Upper lobe of left lung (tissue), 6 donors: ENCODE results near the gene DIPK1C. TPM values are rescaled to one million over a fixed set of nuclear protein-coding genes. Genes with fewer than 3 reads are reported as not detected.

Source experiments
- ATAC-seq, 2 donors: fragments of 200-7000 bp; cut with Tn5 transposase; one replicate each; pipeline ENCODE4 v1.9.1; 2022; ENCODE audit warnings: mild to moderate bottlenecking in 2 of 2, moderate library complexity in 2 of 2; ENCODE audit not compliant: low FRiP score in 2 of 2
- DNase-seq, 2 donors: peaks; one replicate each; pipeline ENCODE4 v3.0.0-alpha.2; 2019 to 2020
- H3K27ac ChIP-seq, 4 donors: fragments of 200-600 bp; sonication (generic); one replicate each; pipeline ENCODE4 v1.5.1; 2016 to 2019
- H3K27me3 ChIP-seq, 4 donors: fragments of 200-600 bp; sonication (generic); one replicate each; pipeline ENCODE4 v1.5.1; 2017 to 2019
- H3K36me3 ChIP-seq, 4 donors: fragments of 200-600 bp; sonication (generic); one replicate each; pipeline ENCODE4 v1.5.1; 2016 to 2019
- H3K4me1 ChIP-seq, 4 donors: fragments of 200-600 bp; sonication (generic); one replicate each; pipeline ENCODE4 v1.5.1; 2018 to 2019
- H3K4me3 ChIP-seq, 4 donors: fragments of 200-600 bp; sonication (generic); one replicate each; pipeline ENCODE4 v1.5.1; 2017 to 2019; ENCODE audit warnings: mild to moderate bottlenecking in 2 of 4, moderate library complexity in 1 of 4
- H3K9me3 ChIP-seq, 4 donors: fragments of 200-600 bp; sonication (generic); one replicate each; pipeline ENCODE4 v1.5.1; 2018 to 2019
- EP300 ChIP-seq, 4 donors: sonication (generic); formaldehyde crosslinking; IDR thresholded peaks; one replicate each; pipeline ENCODE4 v1.5.1; 2017; ENCODE audit warnings: antibody characterized with exemption in 4 of 4, control low read depth in 2 of 4
- POLR2A ChIP-seq, 4 donors: fragments of 450-650 bp; IDR thresholded peaks; one replicate each; pipeline ENCODE4 v1.5.1; 2016 to 2017; ENCODE audit warnings: antibody characterized with exemption in 4 of 4, mild to moderate bottlenecking in 2 of 4
- POLR2AphosphoS5 ChIP-seq, 2 donors: sonication (generic); formaldehyde crosslinking; IDR thresholded peaks; one replicate each; pipeline ENCODE4 v1.5.1; 2017; ENCODE audit warnings: antibody characterized with exemption in 2 of 2
- WGBS, 2 donors: methylation state at CpG; one replicate each; pipeline ENCODE4 v1.1.5; 2017 to 2018; 5-methylcytosine and 5-hydroxymethylcytosine counted together
- total RNA-seq, 6 donors: library from RNA; depleted of rRNA in 4 of 6; stranded (reverse); fragments of >200 nt in 4 of 6; gene quantifications; one replicate each; pipeline versions ENCODE4 v1.1.0 to v1.2.1, GENCODE V29; 2016 to 2021
- TF ChIP-seq, protein P1 (sequence below), 6 experiments: fragments of 450-650 bp in 4 of 6; fragments of 200-600 bp in 2 of 6; sonication (generic) in 2 of 6; IDR thresholded peaks; one replicate each; pipeline ENCODE4 v1.5.1; 2016 to 2019; ENCODE audit warnings: antibody characterized with exemption in 6 of 6
- donor health status: DM: no; HTN: no; CAD: no; lungs with moderate emphysema.
- donor health status: DM: no; HTN: yes; CAD: no; lungs with severe emphysema.

Gene DIPK1C
- total RNA-seq, 6 donors from 2014 or later = 0.13 to 0.89 TPM; not detected in 4

DNA sequence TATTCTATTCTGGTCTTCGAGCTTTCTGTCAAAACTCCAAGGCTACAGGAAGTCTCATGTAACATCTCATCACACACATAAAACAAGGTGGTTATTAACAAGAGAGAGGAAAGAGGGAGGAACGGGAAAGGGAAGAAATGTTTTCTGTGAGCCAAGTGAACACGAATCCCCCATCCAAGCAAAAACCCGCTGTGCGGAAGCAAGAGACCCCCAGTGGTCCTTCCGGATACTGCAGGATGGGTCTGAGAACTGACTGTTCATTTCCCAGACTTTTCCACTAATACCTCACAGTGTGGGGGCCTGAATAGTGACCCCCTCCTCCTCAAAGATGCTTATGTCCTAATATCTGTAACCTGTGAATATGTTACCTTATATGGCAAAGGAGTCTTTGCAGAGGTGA is 19.0 kb upstream of the DIPK1C start:
- no peak for DNase-seq
- no peak overlapping the region for H3K4me3 ChIP-seq
- no peaks in the 10 kb centered on the region for H3K27me3 ChIP-seq
- peak in 1 of 2 donors; percentile 48 for ATAC-seq
- no peaks in the 10 kb centered on the region for H3K9me3 ChIP-seq
- TF ChIP-seq POLR2AphosphoS5 (IDR thresholded peaks at IDR 0.05) = no peak
- TF ChIP-seq, protein P1, sequence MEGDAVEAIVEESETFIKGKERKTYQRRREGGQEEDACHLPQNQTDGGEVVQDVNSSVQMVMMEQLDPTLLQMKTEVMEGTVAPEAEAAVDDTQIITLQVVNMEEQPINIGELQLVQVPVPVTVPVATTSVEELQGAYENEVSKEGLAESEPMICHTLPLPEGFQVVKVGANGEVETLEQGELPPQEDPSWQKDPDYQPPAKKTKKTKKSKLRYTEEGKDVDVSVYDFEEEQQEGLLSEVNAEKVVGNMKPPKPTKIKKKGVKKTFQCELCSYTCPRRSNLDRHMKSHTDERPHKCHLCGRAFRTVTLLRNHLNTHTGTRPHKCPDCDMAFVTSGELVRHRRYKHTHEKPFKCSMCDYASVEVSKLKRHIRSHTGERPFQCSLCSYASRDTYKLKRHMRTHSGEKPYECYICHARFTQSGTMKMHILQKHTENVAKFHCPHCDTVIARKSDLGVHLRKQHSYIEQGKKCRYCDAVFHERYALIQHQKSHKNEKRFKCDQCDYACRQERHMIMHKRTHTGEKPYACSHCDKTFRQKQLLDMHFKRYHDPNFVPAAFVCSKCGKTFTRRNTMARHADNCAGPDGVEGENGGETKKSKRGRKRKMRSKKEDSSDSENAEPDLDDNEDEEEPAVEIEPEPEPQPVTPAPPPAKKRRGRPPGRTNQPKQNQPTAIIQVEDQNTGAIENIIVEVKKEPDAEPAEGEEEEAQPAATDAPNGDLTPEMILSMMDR (IDR thresholded peaks at IDR 0.05) = peak in 3 of 6 experiments; percentile 10 to 36 (median 17)
- H3K27ac ChIP-seq = no peak overlapping the region
- 28 to 36% methylated on average over 6 of the region's 6 CpGs for WGBS, 2 donors
- no peaks in the 10 kb centered on the region for H3K36me3 ChIP-seq
- H3K4me1 ChIP-seq = peaks cover 0 to 12% (median 2%) of the 10 kb centered on the region in 4 donors

DNA sequence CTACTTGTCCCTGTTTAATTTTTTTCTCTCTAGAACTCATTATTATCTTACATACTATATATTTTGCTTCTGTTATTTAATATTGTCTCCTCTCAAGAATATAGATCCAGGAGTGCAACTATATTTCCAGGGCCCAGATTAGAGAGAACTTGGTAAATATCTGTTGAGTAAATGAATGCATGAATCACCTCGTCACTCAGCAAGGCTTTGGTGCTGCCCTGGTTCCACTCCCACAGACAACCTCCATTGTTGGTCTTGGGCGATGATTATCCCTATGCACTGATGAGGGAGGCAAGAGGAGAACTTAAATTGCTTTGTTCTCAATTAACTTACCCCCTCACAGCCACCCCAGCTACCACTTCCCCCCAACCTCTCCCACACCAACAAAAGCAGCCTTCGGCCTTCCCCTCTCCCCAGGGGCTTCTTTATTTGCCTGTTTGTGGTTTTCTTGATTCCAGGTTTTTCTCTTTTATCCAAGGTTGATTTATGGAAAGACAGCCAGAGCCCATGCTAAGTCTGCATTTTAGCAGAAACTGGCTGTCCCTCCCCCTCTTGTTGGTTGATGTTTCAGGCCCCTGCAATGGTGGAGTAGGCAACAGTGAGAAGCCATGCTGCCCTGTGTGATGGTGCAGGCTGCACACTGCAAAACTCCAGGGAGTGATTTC is 17.0 kb upstream of the DIPK1C start:
- TF ChIP-seq POLR2AphosphoS5 (IDR thresholded peaks at IDR 0.05) = no peak
- TF ChIP-seq EP300 (IDR thresholded peaks at IDR 0.05) = no peak
- DNase-seq (no peak), ATAC-seq (no peak)
- Histone ChIP-seq H3K36me3 (no peaks in the 10 kb centered on the region), H3K27me3 (no peaks in the 10 kb centered on the region), H3K9me3 (peaks cover 0 to 6% (median 2%) of the 10 kb centered on the region in 4 donors), H3K4me3 (no peak overlapping the region), H3K27ac (no peak overlapping the region), H3K4me1 (peaks cover 0 to 1% (median 0%) of the 10 kb centered on the region in 4 donors)
- 91 to 93% methylated on average over 3 of the region's 3 CpGs for WGBS, 2 donors

- TF ChIP-seq, protein P1 (IDR thresholded peaks at IDR 0.05) = no peak
- TF ChIP-seq POLR2A (IDR thresholded peaks at IDR 0.05) (no peak), EP300 (IDR thresholded peaks at IDR 0.05) (no peak), POLR2AphosphoS5 (IDR thresholded peaks at IDR 0.05) (no peak)
- peaks cover 0 to 6% (median 2%) of the 10 kb centered on the region in 4 donors for H3K9me3 ChIP-seq
- DNase-seq (no peak), ATAC-seq (no peak)
- H3K27me3 ChIP-seq = no peaks in the 10 kb centered on the region
- H3K4me1 ChIP-seq = no peaks in the 10 kb centered on the region
- 61% methylated on average over 2 of the region's 2 CpGs for WGBS, 2 donors
- no peak overlapping the region for H3K4me3 ChIP-seq
- no peak overlapping the region for H3K27ac ChIP-seq
- H3K36me3 ChIP-seq = no peaks in the 10 kb centered on the region
Observed at GRCh38 chr18:74472312-74472711, 15.2 kb upstream of the DIPK1C start.

DNA sequence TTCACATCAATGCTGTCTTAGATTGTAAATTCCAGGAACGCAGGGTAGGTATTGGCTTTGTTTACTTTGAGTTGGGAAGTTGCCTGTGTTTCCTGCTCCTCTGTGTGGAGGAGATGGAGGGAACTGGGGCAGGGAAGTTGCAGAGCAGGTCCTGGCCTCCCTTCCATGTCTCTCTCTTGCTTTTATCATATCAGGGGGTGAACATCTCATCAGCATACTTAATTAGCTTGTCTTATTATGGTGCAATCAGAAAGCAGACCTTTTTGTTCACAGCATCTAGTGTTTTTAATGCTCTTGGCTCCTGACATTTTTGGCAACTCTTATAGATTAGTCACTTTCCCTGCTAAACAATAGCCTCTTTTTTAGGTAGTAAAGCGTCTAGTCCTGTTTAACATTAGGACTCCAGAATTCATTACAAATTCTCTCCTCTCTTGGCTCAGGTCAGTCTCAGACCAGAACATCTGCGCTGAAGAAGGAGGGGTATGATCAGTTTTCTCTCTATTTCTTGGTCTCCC is 11.5 kb upstream of the DIPK1C start:
- 58 to 62% methylated on average over 3 of the region's 3 CpGs for WGBS, 2 donors
- ATAC-seq = no peak
- no peaks in the 10 kb centered on the region for H3K27me3 ChIP-seq
- H3K9me3 ChIP-seq = peaks cover 0 to 6% (median 2%) of the 10 kb centered on the region in 4 donors
- H3K36me3 ChIP-seq = no peaks in the 10 kb centered on the region
- no peak for DNase-seq
- no peak overlapping the region for H3K4me3 ChIP-seq
- H3K4me1 ChIP-seq = no peaks in the 10 kb centered on the region
- no peak overlapping the region for H3K27ac ChIP-seq
- TF ChIP-seq, protein P1 (IDR thresholded peaks at IDR 0.05) = no peak
- TF ChIP-seq POLR2AphosphoS5 (IDR thresholded peaks at IDR 0.05) (no peak), EP300 (IDR thresholded peaks at IDR 0.05) (no peak), POLR2A (IDR thresholded peaks at IDR 0.05) (no peak)

- DNase-seq (no peak), ATAC-seq (no peak)
- Histone ChIP-seq H3K27me3 (no peaks in the 10 kb centered on the region), H3K4me1 (no peaks in the 10 kb centered on the region), H3K27ac (no peak overlapping the region), H3K36me3 (no peaks in the 10 kb centered on the region), H3K4me3 (no peak overlapping the region), H3K9me3 (peaks cover 0 to 6% (median 2%) of the 10 kb centered on the region in 4 donors)
- WGBS, 2 donors = 80 to 83% methylated on average over 4 of the region's 4 CpGs
- no peak for TF ChIP-seq POLR2AphosphoS5 (IDR thresholded peaks at IDR 0.05)
Observed at GRCh38 chr18:74465775-74466174, 8.7 kb upstream of the DIPK1C start.

GRCh38 chr18:74463983-74464382 is 6.9 kb upstream of the DIPK1C start:
- Histone ChIP-seq H3K4me1 (no peaks in the 10 kb centered on the region), H3K27ac (no peak overlapping the region), H3K36me3 (no peaks in the 10 kb centered on the region), H3K9me3 (no peaks in the 10 kb centered on the region), H3K4me3 (no peak overlapping the region), H3K27me3 (no peaks in the 10 kb centered on the region)
- TF ChIP-seq EP300 (IDR thresholded peaks at IDR 0.05) (no peak), POLR2A (IDR thresholded peaks at IDR 0.05) (no peak), POLR2AphosphoS5 (IDR thresholded peaks at IDR 0.05) (no peak)
- TF ChIP-seq, protein P1 (IDR thresholded peaks at IDR 0.05) = no peak
- 81 to 92% methylated on average over 1 of the region's 1 CpG for WGBS, 2 donors
- ATAC-seq = no peak
- no peak for DNase-seq
